GM18870 (cell line): ENCODE measurements around the gene RAB31.

Source experiments
- ATAC-seq: cut with Tn5 transposase; IDR thresholded peaks from one replicate; pipeline ENCODE4 v1.9.1; 2021; ENCODE audit warnings: moderate library complexity; ENCODE audit not compliant: unreplicated experiment

RAB31 gene

GRCh38 chr18:9690418-9691188 lies 17.5 kb upstream of the RAB31 start:
- ATAC-seq: no peak

GRCh38 chr18:9691235-9691634 lies 16.9 kb upstream of the RAB31 start:
- ATAC-seq: peak; percentile 67

GRCh38 chr18:9694174-9694573 lies 13.9 kb upstream of the RAB31 start:
- no peak for ATAC-seq

GRCh38 chr18:9694952-9695495 lies 13.1 kb upstream of the RAB31 start:
- ATAC-seq: no peak

DNA sequence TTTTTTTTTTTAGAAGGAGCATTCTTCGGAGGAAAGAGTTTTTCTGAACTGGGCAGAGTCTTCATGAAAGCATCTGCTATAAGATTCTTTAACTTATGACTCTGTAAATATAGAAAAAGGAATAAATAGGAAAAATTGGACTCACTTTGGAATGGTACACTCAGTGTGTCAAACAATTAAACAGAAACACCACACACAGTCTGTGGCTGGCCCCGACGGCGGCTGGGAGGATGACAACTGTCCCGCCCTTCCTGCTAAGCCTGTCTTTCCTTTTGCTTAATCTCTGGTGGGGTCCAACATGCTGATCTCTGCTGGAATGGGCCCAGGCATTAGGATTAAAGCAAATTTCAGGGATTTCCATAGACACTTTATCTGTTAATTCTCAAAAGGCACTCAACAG lies 12.5 kb upstream of the RAB31 start:
- ATAC-seq: no peak

GRCh38 chr18:9696112-9696511 lies 12.0 kb upstream of the RAB31 start:
- ATAC-seq: no peak

- ATAC-seq: no peak
Measured at GRCh38 chr18:9696701-9697100, 11.4 kb upstream of the RAB31 start.

DNA sequence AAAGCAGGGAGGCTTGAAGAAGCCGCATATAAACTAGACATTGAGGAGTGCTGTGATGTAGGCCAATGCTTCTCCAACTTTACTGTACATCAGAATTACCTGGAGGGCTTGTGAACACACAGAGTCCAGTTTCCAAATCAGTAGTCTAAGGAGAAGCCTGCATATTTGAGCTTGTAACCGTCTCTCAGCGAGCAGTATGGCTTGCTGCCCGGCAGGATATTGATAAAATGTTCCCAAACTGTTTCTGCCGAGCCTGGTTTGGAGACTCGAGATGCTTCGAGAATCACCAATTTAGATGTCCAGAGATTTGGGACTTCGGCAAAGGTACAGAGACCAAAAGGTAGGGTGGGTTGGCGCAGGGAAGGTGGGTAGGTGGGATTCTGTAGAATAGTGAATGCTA lies 11.0 kb upstream of the RAB31 start:
- ATAC-seq: no peak

DNA sequence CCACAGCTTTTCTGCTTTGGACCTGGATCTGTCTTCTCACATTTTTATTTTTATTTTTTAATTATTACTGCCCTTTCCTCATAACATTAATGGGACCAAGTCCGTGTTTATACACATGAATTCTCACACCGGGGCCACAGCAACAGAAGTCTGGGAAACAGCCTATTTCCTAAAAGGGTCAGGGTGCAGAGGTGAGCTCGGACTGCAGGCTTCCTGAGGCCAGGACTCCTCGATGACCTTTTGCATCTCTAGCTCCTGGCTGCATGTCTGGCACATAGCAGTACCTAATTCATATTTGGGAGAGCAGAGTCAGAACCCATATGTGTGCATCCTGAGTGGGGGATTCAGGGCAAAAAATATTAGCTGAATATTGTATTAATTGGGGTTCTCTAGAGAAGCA lies 9.6 kb upstream of the RAB31 start:
- no peak for ATAC-seq

- ATAC-seq: no peak
Measured at GRCh38 chr18:9700261-9700796, 7.8 kb upstream of the RAB31 start.

DNA sequence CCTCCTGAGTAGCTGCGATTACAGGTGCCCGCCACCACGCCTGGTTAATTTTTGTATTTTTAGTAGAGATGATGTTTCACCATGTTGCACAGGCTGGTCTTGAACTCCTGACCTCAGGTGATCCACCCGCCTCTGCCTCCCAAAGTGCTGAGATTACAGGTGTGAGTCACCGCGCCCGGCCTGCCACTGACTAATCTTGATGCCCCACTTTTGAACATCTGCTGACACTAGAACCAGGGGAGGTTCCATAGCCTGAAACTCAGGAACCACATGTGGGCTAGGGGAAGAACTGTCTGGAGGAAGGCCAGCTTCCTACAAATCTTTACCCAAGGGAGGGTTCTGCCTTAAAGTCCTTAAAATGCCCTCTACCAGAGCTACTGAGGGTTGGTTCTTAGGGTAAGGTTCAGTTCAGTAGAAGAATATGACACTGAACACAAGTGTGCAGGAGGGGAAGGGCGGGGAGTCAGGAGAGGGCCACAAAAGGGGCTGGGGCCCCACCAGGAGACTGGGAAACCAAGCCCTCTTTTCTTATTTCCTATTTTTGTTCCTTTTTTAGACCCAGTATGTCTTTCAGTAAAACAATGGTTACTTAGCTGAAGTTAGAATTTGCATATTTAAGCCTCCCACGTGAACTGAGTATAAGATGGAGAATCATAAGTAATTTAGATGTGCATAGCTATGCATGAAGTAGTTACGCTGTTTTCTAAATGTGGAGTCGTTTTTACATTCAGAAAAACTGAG lies 6.3 kb upstream of the RAB31 start:
- ATAC-seq: peak; percentile 48

DNA sequence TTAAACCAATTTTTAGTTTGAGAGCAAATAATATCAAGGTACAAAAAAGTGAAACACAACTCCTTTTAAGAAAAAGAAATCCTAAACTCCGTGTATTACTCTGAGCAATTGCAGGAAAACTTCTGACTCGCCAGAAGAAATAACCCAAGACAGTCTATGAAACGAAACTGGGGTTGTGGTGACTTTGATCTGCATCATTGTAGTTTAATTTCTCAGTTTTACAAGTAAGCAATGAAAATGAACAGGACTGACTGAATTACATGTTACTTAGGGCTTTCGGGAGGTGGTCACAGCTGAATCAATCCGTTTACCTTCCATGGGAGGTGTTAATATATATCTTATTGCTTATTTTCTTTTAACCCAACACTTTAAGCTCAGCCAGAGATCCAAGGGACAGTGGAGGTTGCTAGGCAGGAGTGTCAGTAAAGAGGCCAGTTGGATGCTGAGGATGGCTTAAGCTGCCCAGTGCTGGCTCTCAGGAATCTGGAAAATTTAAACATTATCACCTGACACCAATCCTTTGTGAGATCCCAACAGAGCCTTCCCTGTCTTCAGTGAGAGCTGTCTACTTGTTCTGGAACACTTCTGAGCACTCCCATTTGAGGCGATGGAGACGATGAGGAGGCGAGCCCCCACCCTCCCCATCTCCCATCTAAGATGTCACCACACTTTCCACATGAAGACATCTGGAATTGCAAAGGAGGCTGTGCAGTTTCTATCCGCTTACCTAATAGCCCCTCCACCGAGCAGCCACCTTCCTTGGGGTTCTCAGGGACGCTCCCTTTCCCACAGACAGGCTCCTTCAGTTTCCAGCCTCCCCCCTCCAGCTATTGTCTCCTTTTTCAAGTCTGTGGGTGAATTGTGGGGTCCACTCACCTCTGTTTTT lies 3.6 kb upstream of the RAB31 start:
- no peak for ATAC-seq

DNA sequence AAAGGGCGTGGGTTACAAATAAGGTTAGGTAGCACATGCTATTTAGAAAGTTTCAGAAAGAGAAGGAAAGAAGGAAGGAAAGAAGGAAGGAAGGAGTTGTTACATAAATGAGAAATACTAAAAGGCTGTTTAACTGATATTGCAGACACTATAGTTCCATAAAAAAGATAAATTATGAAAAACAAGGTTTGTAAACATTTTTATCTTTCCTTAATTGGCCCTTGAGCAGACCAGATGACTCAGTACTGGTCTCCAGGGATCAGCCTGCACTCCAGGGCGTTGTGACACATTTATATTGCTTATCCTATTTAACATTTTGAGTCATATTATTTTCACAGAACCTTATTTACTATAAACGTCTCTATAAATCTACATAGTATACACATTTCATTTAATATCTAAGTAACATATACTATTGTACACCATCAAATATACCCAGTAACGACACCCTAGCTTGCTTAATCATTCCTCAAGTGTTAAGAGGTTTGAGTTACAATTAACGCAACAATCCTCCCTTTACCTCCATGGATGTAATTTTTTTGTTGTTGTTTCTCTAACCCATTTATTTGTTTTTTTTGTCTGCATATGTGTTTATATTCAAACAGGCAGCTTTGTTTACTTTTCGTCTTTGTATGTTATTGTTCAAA lies 2.8 kb upstream of the RAB31 start:
- ATAC-seq: no peak

DNA sequence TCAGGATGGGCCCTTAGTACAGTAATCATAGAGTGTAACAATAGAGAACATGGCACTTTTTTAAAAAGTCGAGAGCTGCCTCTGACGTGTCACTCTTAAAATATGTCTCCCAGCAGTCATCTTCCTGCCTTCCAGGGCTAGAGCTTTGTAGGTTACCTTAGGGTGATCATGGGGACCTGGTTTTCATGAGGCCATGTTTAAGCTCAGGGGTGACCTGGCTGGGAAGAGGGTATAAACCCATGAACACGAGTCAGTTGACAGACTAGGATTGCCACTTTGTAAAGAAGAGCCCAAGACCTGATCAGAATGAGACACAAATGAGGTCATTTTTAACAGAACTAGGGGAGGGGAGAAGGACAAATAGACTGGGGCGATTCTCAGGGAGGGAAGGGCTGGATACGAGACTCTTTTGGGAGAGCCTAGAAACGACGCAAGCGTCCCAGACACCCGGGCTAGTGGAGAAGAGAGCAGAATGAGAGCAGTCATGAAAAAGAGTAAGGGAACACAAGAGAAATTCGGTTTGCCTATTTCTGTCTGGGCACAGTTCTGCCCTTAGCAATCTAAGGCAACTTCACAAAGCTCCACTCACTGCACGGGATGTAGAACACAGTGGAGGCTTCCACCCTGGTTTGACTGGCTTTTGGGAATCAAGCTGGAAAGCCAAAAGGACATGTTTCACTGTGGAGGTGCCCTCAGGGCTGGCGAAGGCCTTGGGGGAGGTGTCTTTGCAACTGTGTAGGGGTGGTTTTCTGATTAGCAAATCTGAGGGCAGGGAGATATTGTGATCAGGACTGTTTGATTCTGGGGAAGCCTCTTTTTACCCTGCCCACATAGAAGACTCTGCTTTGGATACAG lies 1.8 kb upstream of the RAB31 start:
- no peak for ATAC-seq

DNA sequence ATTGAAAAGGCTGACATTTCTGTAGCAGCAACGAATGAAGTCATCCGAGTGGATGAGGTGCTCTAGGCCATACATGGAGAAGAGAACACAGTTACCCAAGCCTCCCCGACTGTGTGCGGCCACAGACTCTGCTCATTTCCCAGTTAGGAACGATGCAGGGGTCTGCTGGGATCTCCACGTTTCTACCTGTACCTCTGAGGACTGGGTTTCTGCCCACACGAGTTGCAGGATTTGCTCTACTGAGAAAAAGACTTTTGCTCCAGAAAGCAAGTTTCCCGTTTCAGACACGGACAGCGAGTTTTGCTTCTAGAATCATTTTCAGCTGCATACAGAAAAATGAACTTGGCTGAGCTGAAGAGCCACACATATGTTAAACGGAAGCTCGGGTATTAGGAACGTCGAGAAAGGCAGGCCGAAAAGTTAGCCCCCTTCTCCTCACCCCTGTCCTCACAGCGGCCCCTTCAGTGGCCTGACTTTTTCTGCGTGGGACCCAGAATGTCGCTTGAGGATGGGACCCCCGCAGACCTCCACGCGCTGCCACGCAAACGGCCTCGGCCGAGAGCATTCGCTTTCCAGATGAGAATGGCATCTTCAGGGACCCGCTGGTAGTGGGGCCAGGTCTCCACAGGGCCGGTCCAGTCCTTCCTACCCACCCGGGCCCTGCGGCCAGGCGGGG lies 582 bp upstream of the RAB31 start:
- no peak for ATAC-seq

- ATAC-seq: no peak
Measured at GRCh38 chr18:9708434-9709303, 568 bp downstream of the RAB31 start.

GRCh38 chr18:9709304-9709877 lies 1.3 kb downstream of the RAB31 start:
- no peak for ATAC-seq

GRCh38 chr18:9710037-9710436 lies 1.9 kb downstream of the RAB31 start:
- ATAC-seq: no peak
